Activated T-helper 17 cell treated with anti-CD3 and anti-CD28 coated beads, Interleukin-2, amount 50 U/mL, for 72 hours (primary cell): ENCODE data around the gene RBM38. TPM values are rescaled to one million over a fixed set of nuclear protein-coding genes. Genes with fewer than 3 reads are reported as not detected.
"Not testable (repeated sequence)": the region's sequence is repeated elsewhere in the genome, so short reads cannot be mapped to it uniquely, and the experiment has no call there.

ENCODE experiments used
- ATAC-seq: fragments of 150-1000 bp; cut with Tn5 transposase; replicated peaks from 2 replicates; pipeline ENCODE4 v1.10.0; 2021; ENCODE audit warnings: mild to moderate bottlenecking, moderate library complexity
- H3K27ac Mint-ChIP-seq: one replicate; pipeline ENCODE4 v1.8.0; 2022; ENCODE audit warnings: mixed read lengths
- H3K27me3 Mint-ChIP-seq: one replicate; pipeline ENCODE4 v1.8.0; 2022; ENCODE audit warnings: mixed read lengths
- H3K36me3 Mint-ChIP-seq: one replicate; pipeline ENCODE4 v1.8.0; 2022; ENCODE audit warnings: low read depth, mild to moderate bottlenecking, mixed read lengths
- H3K4me1 Mint-ChIP-seq: one replicate; pipeline ENCODE4 v1.8.0; 2022; ENCODE audit warnings: mixed read lengths
- H3K4me3 Mint-ChIP-seq: one replicate; pipeline ENCODE4 v1.8.0; 2022; ENCODE audit warnings: mild to moderate bottlenecking, mixed read lengths
- H3K9me3 Mint-ChIP-seq: one replicate; pipeline ENCODE4 v1.8.0; 2022; ENCODE audit warnings: mixed read lengths
- total RNA-seq, 2 donors: library from RNA; stranded (reverse); gene quantifications; one replicate each; pipeline ENCODE4 v1.2.3, GENCODE V29; 2022

The RBM38 gene
- total RNA-seq, 2 donors from 2014 or later: 63.0 to 64.3 TPM

GRCh38 chr20:57422254-57422653 lies 31.1 kb downstream of the RBM38 start:
- Mint-ChIP-seq H3K36me3 (no peaks in the 10 kb centered on the region), H3K27me3 (no peaks in the 10 kb centered on the region), H3K4me3 (no peak overlapping the region), H3K9me3 (no peaks in the 10 kb centered on the region), H3K27ac (no peak overlapping the region), H3K4me1 (peaks cover 7% of the 10 kb centered on the region)
- no peak for ATAC-seq

GRCh38 chr20:57425150-57426013 lies 34.2 kb downstream of the RBM38 start:
- Mint-ChIP-seq H3K27me3 (no peaks in the 10 kb centered on the region), H3K4me1 (peaks cover 15% of the 10 kb centered on the region), H3K9me3 (no peaks in the 10 kb centered on the region), H3K36me3 (no peaks in the 10 kb centered on the region), H3K27ac (no peak overlapping the region), H3K4me3 (no peak overlapping the region)
- ATAC-seq: no peak

- ATAC-seq: no peak
- Mint-ChIP-seq H3K4me3 (no peak overlapping the region), H3K36me3 (no peaks in the 10 kb centered on the region), H3K4me1 (peaks cover 15% of the 10 kb centered on the region), H3K9me3 (no peaks in the 10 kb centered on the region), H3K27ac (no peak overlapping the region), H3K27me3 (no peaks in the 10 kb centered on the region)
Measured at GRCh38 chr20:57426271-57426689, 35.1 kb downstream of the RBM38 start.

- Mint-ChIP-seq H3K9me3 (no peaks in the 10 kb centered on the region), H3K27me3 (no peaks in the 10 kb centered on the region), H3K36me3 (no peaks in the 10 kb centered on the region), H3K27ac (no peak overlapping the region), H3K4me3 (no peak overlapping the region), H3K4me1 (peaks cover 15% of the 10 kb centered on the region)
- ATAC-seq: no peak
Measured at GRCh38 chr20:57426831-57427230, 35.6 kb downstream of the RBM38 start.

- H3K4me3 Mint-ChIP-seq: no peak overlapping the region
- H3K4me1 Mint-ChIP-seq: peaks cover 26% of the 10 kb centered on the region
- no peak overlapping the region for H3K27ac Mint-ChIP-seq
Measured at GRCh38 chr20:57428324-57429158, 37.3 kb downstream of the RBM38 start.

GRCh38 chr20:57429159-57429496 lies 37.9 kb downstream of the RBM38 start:
- H3K4me3 Mint-ChIP-seq: no peak overlapping the region
- H3K27ac Mint-ChIP-seq: no peak overlapping the region
- H3K4me1 Mint-ChIP-seq: peaks cover 32% of the 10 kb centered on the region
- no peaks in the 10 kb centered on the region for H3K27me3 Mint-ChIP-seq
- no peak for ATAC-seq
- H3K9me3 Mint-ChIP-seq: no peaks in the 10 kb centered on the region
- no peaks in the 10 kb centered on the region for H3K36me3 Mint-ChIP-seq

More at GRCh38 chr20:57428324-57429158, 37.3 kb downstream of the RBM38 start:
- Mint-ChIP-seq H3K36me3 (no peaks in the 10 kb centered on the region), H3K27me3 (no peaks in the 10 kb centered on the region), H3K9me3 (no peaks in the 10 kb centered on the region)
- no peak for ATAC-seq

GRCh38 chr20:57429580-57430200 lies 38.5 kb downstream of the RBM38 start:
- no peak overlapping the region for H3K4me3 Mint-ChIP-seq
- H3K4me1 Mint-ChIP-seq: peaks cover 38% of the 10 kb centered on the region
- no peaks in the 10 kb centered on the region for H3K36me3 Mint-ChIP-seq
- ATAC-seq: peak; percentile 48
- H3K9me3 Mint-ChIP-seq: no peaks in the 10 kb centered on the region
- H3K27ac Mint-ChIP-seq: no peak overlapping the region
- no peaks in the 10 kb centered on the region for H3K27me3 Mint-ChIP-seq

- not testable (repeated sequence) for H3K4me3 Mint-ChIP-seq, H3K27me3 Mint-ChIP-seq, ATAC-seq, H3K27ac Mint-ChIP-seq, H3K9me3 Mint-ChIP-seq, H3K36me3 Mint-ChIP-seq
- H3K4me1 Mint-ChIP-seq: peaks cover 38% of the 10 kb centered on the region
Measured at GRCh38 chr20:57430201-57430596, 39.0 kb downstream of the RBM38 start.

- no peaks in the 10 kb centered on the region for H3K36me3 Mint-ChIP-seq
- peaks cover 36% of the 10 kb centered on the region for H3K4me1 Mint-ChIP-seq
- no peaks in the 10 kb centered on the region for H3K27me3 Mint-ChIP-seq
- no peaks in the 10 kb centered on the region for H3K9me3 Mint-ChIP-seq
- H3K27ac Mint-ChIP-seq: no peak overlapping the region
- no peak overlapping the region for H3K4me3 Mint-ChIP-seq
- no peak for ATAC-seq
Measured at GRCh38 chr20:57431539-57431835, 40.3 kb downstream of the RBM38 start.

- peak overlapping the region; percentile 74 for H3K4me3 Mint-ChIP-seq
- peaks cover 33% of the 10 kb centered on the region for H3K4me1 Mint-ChIP-seq
- ATAC-seq: no peak
Measured at GRCh38 chr20:57432480-57432861, 41.3 kb downstream of the RBM38 start.

GRCh38 chr20:57432862-57433491 lies 41.8 kb downstream of the RBM38 start:
- H3K27me3 Mint-ChIP-seq: no peaks in the 10 kb centered on the region
- H3K36me3 Mint-ChIP-seq: no peaks in the 10 kb centered on the region
- no peaks in the 10 kb centered on the region for H3K9me3 Mint-ChIP-seq
- peaks cover 33% of the 10 kb centered on the region for H3K4me1 Mint-ChIP-seq
- ATAC-seq: peak; percentile 92
- peak overlapping the region; percentile 74 for H3K4me3 Mint-ChIP-seq
- peak overlapping the region; percentile 87 for H3K27ac Mint-ChIP-seq

More at GRCh38 chr20:57432480-57432861, 41.3 kb downstream of the RBM38 start:
- Mint-ChIP-seq H3K27ac (peak overlapping the region; percentile 87), H3K36me3 (no peaks in the 10 kb centered on the region), H3K27me3 (no peaks in the 10 kb centered on the region), H3K9me3 (no peaks in the 10 kb centered on the region)

- Mint-ChIP-seq H3K9me3 (no peaks in the 10 kb centered on the region), H3K27ac (peak overlapping the region; percentile 87), H3K4me3 (peak overlapping the region; percentile 74)
Measured at GRCh38 chr20:57433657-57434389, 42.6 kb downstream of the RBM38 start.

GRCh38 chr20:57434390-57434700 lies 43.1 kb downstream of the RBM38 start:
- peak overlapping the region; percentile 74 for H3K4me3 Mint-ChIP-seq
- no peak for ATAC-seq
- H3K27ac Mint-ChIP-seq: peak overlapping the region; percentile 87
- no peaks in the 10 kb centered on the region for H3K27me3 Mint-ChIP-seq
- H3K36me3 Mint-ChIP-seq: no peaks in the 10 kb centered on the region
- peaks cover 33% of the 10 kb centered on the region for H3K4me1 Mint-ChIP-seq
- no peaks in the 10 kb centered on the region for H3K9me3 Mint-ChIP-seq

More at GRCh38 chr20:57433657-57434389, 42.6 kb downstream of the RBM38 start:
- H3K27me3 Mint-ChIP-seq: no peaks in the 10 kb centered on the region
- peak; percentile 69 for ATAC-seq
- H3K4me1 Mint-ChIP-seq: peaks cover 33% of the 10 kb centered on the region
- no peaks in the 10 kb centered on the region for H3K36me3 Mint-ChIP-seq

GRCh38 chr20:57435105-57435497 lies 43.9 kb downstream of the RBM38 start:
- ATAC-seq: no peak
- H3K9me3 Mint-ChIP-seq: no peaks in the 10 kb centered on the region
- no peaks in the 10 kb centered on the region for H3K36me3 Mint-ChIP-seq
- no peaks in the 10 kb centered on the region for H3K27me3 Mint-ChIP-seq
- no peak overlapping the region for H3K27ac Mint-ChIP-seq
- H3K4me3 Mint-ChIP-seq: peak overlapping the region; percentile 74
- peaks cover 29% of the 10 kb centered on the region for H3K4me1 Mint-ChIP-seq
